Heart right ventricle (tissue), 16 donors: ENCODE measurements around the gene EVI5L. TPM values are rescaled to one million over a fixed set of nuclear protein-coding genes. Genes with fewer than 3 reads are reported as not detected.

Experiments used
- ATAC-seq, 8 donors: fragments of 200-7000 bp; cut with Tn5 transposase; one replicate each; pipeline ENCODE4 v1.9.1; 2020; ENCODE audit warnings: mild to moderate bottlenecking in 8 of 8, moderate library complexity in 8 of 8, moderate number of reproducible peaks in 1 of 8
- DNase-seq, 2 donors: peaks; one replicate each; pipeline ENCODE4 v3.0.0-alpha.2; 2020
- H3K27ac ChIP-seq, 10 donors: fragments of 200-600 bp; sonication (generic) in 2 of 10; one replicate each; pipeline versions ENCODE4 v1.5.0 to v1.8.0; 2020 to 2022; ENCODE audit warnings: mild to moderate bottlenecking in 3 of 10
- H3K27me3 ChIP-seq, 7 donors: fragments of 200-600 bp; one replicate each; pipeline ENCODE4 v1.8.0; 2021 to 2022; ENCODE audit warnings: mild to moderate bottlenecking in 2 of 7
- H3K36me3 ChIP-seq, 9 donors: fragments of 200-600 bp; sonication (generic) in 1 of 9; one replicate each; pipeline versions ENCODE4 v1.5.0 to v1.8.0; 2020 to 2022; ENCODE audit warnings: mild to moderate bottlenecking in 2 of 9
- H3K4me1 ChIP-seq, 9 donors: fragments of 200-600 bp; sonication (generic) in 1 of 9; one replicate each; pipeline versions ENCODE4 v1.5.0 to v1.8.0; 2020 to 2022; ENCODE audit warnings: mild to moderate bottlenecking in 4 of 9
- H3K4me3 ChIP-seq, 10 donors: fragments of 200-600 bp; sonication (generic) in 2 of 10; one replicate each; pipeline versions ENCODE4 v1.5.0 to v1.8.0; 2020 to 2022; ENCODE audit warnings: mild to moderate bottlenecking in 7 of 10, moderate library complexity in 2 of 10
- H3K9me3 ChIP-seq, 11 donors: fragments of 200-600 bp in 10 of 11; sonication (generic) in 2 of 11; one replicate each; pipeline versions ENCODE4 v1.5.0 to v1.8.0; 2013 to 2022; ENCODE audit warnings: mild to moderate bottlenecking in 2 of 11, control low read depth in 1 of 11, moderate library complexity in 1 of 11
- CTCF ChIP-seq, 9 donors: fragments of 200-600 bp; sonication (generic) in 2 of 9; IDR thresholded peaks; one replicate each; pipeline versions ENCODE4 v1.5.0 to v1.8.0; 2021 to 2022; ENCODE audit warnings: antibody characterized with exemption in 9 of 9, mild to moderate bottlenecking in 5 of 9, moderate library complexity in 1 of 9
- WGBS, 2 donors: extraction: QIAGEN DNeasy Blood & Tissue Kit; methylation state at CpG; one replicate each; pipeline ENCODE4 v1.1.7; 2013; ENCODE audit warnings: inconsistent platforms in 1 of 2; 5-methylcytosine and 5-hydroxymethylcytosine counted together
- intact Hi-C, 10 donors: fragments of 100-400 bp; cut with DNase I; formaldehyde crosslinking; loops; one replicate each; pipeline versions ENCODE4 v1.11.1 to v1.14.2; 2022
- polyA plus RNA-seq, 2 donors: library from polyadenylated mRNA; stranded (reverse); fragments of 200-250 nt; gene quantifications; one replicate each; pipeline ENCODE4 v1.2.3, GENCODE V29; 2013
- total RNA-seq, 10 donors: library from RNA; stranded (reverse); fragmentation: NEBNext Ultra II Directional in 3 of 10; extraction: Animal tissue kit (Norgen Biotek cat#: 25700) in 3 of 10; gene quantifications; one replicate each; pipeline versions ENCODE4 v1.2.1 to v1.2.4, GENCODE V29; 2021 to 2023
- donor health status: Arrhythmogenic right ventricular cardiomyopathy.
- donor health status: ischemic (EF 13 %, LVEDD 7.1; RV severe dilation, severe dysfunction).
- donor health status: healthy with polysubstance abuse.
- donor health status: DM: no; HTN: yes; CAD: no.
- donor health status: DM: no; HTN: no; CAD: no.
- donor health status: ischemic (EF 25% LVEDD 6.9; RV normal size, moderate dysfunction).
- donor health status: ischemic (EF 25% LVEDD 5.7; RV mildly dilated, moderate dysfunction).
- donor health status: healthy.
- donor health status: DM: yes; HTN: yes; CAD: no.
- donor health status: Ischemic cardiomyopathy.
- donor health status: ischemic (EF 35%, LVEDD 5.7; RV mildly dilated, moderate dysfunction).
- donor health status: nonischemic (EF 11% LVEDD 7.7; RV severe dilation, severe dysfunction).
- donor health status: DM: yes; HTN: yes; CAD: no.
- donor health status: PGD.
- donor health status: ischemic (EF 29% LVEDD 5.4; RV normal size, mild dysfunction).
- donor health status: nonischemic (EF 23%, LVEDD 6.1; RV moderate dilation, normal function).

The EVI5L gene
- total and polyA plus RNA-seq, 12 donors, result 12.9 to 26.3 (median 20.3) TPM

GRCh38 chr19:7845390-7846154 lies 15.6 kb downstream of the EVI5L start:
- 90 to 93% methylated on average over 20 of the region's 20 CpGs for WGBS, 2 donors
- no peaks in the 10 kb centered on the region for H3K9me3 ChIP-seq
- peaks cover 0 to 9% (median 0%) of the 10 kb centered on the region in 9 donors for H3K36me3 ChIP-seq
- H3K27me3 ChIP-seq, result no peaks in the 10 kb centered on the region
- H3K4me3 ChIP-seq, result no peak overlapping the region
- H3K4me1 ChIP-seq, result peaks cover 0 to 12% (median 0%) of the 10 kb centered on the region in 9 donors
- TF ChIP-seq CTCF (IDR thresholded peaks at IDR 0.05), result no peak
- ATAC-seq (no peak), DNase-seq (no peak)
- intact Hi-C loops, result no loop called here
- no peak overlapping the region for H3K27ac ChIP-seq

DNA sequence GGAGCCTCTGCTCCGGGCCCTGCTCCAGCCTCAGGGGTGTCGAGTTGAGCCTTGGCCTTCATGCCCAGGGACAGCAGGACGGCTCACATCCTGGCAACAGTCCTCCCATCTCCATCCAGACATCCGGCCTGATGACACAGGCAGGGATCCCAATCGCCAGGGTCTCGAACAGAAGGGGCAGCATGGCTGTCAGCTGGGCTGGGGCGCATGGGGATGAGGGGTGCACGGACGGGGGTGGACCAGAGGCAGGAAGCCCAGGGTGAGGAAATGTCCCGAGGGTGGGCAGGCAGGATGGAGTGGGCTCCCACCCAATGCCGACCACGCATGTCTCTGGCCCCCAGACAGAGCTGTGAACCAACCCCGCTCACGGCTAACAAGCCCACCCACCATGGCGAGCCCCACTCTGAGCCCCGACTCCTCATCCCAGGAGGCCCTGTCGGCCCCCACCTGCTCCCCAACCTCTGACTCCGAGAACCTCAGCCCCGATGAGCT lies 16.2 kb downstream of the EVI5L start:
- intact Hi-C loops, result no loop called here
- 85 to 88% methylated on average over 19 of the region's 19 CpGs for WGBS, 2 donors
- ATAC-seq (no peak), DNase-seq (no peak)
- H3K36me3 ChIP-seq, result peaks cover 0 to 9% (median 0%) of the 10 kb centered on the region in 9 donors
- H3K27me3 ChIP-seq, result no peaks in the 10 kb centered on the region
- no peak overlapping the region for H3K4me3 ChIP-seq
- TF ChIP-seq CTCF (IDR thresholded peaks at IDR 0.05), result no peak
- no peaks in the 10 kb centered on the region for H3K9me3 ChIP-seq
- H3K4me1 ChIP-seq, result peaks cover 0 to 13% (median 0%) of the 10 kb centered on the region in 9 donors
- H3K27ac ChIP-seq, result no peak overlapping the region

DNA sequence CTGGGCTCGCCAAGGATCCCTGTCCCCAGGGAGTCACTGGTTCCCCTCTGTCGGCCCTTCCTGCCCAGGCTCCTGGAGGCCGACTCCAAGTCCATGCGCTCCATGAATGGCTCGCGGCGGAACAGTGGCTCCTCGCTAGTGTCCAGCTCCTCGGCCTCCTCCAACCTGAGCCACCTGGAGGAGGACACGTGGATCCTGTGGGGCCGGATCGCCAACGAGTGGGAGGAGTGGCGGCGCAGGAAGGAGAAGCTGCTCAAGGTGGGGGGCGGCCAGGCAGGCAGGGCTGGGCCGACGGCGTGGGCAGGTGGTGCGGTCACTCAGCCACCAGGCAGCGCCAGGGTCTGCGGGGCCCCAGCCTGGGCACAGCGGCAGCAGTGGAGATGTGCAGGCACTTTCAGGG lies 17.6 kb downstream of the EVI5L start:
- WGBS, 2 donors, result 89 to 94% methylated on average over 23 of the region's 23 CpGs
- Histone ChIP-seq H3K4me3 (no peak overlapping the region), H3K27ac (no peak overlapping the region), H3K36me3 (peaks cover 0 to 9% (median 0%) of the 10 kb centered on the region in 9 donors), H3K27me3 (no peaks in the 10 kb centered on the region), H3K9me3 (no peaks in the 10 kb centered on the region), H3K4me1 (peaks cover 0 to 13% (median 0%) of the 10 kb centered on the region in 9 donors)
- TF ChIP-seq CTCF (IDR thresholded peaks at IDR 0.05), result no peak
- intact Hi-C loops, result no loop called here
- no peak for DNase-seq
- ATAC-seq, result no peak

GRCh38 chr19:7848779-7849457 lies 18.9 kb downstream of the EVI5L start:
- intact Hi-C loops, result no loop called here
- no peak for TF ChIP-seq CTCF (IDR thresholded peaks at IDR 0.05)
- no peaks in the 10 kb centered on the region for H3K9me3 ChIP-seq
- peaks cover 0 to 19% (median 6%) of the 10 kb centered on the region in 9 donors for H3K4me1 ChIP-seq
- no peak overlapping the region for H3K27ac ChIP-seq
- peaks cover 0 to 9% (median 0%) of the 10 kb centered on the region in 9 donors for H3K36me3 ChIP-seq
- no peak for DNase-seq
- no peak for ATAC-seq
- H3K4me3 ChIP-seq, result no peak overlapping the region
- 91 to 92% methylated on average over 34 of the region's 34 CpGs for WGBS, 2 donors
- no peaks in the 10 kb centered on the region for H3K27me3 ChIP-seq
